CD4-positive, alpha-beta T cell treated with Interleukin-10 for 1 hour (primary cell): ENCODE results near the gene ADARB2.
"Not testable (repeated sequence)": the region's sequence is repeated elsewhere in the genome, so short reads cannot be mapped to it uniquely, and the experiment has no call there.

Source experiments
- DNase-seq: peaks from one replicate; pipeline ENCODE4 v3.0.0-alpha.2; 2020

ADARB2 gene

DNA sequence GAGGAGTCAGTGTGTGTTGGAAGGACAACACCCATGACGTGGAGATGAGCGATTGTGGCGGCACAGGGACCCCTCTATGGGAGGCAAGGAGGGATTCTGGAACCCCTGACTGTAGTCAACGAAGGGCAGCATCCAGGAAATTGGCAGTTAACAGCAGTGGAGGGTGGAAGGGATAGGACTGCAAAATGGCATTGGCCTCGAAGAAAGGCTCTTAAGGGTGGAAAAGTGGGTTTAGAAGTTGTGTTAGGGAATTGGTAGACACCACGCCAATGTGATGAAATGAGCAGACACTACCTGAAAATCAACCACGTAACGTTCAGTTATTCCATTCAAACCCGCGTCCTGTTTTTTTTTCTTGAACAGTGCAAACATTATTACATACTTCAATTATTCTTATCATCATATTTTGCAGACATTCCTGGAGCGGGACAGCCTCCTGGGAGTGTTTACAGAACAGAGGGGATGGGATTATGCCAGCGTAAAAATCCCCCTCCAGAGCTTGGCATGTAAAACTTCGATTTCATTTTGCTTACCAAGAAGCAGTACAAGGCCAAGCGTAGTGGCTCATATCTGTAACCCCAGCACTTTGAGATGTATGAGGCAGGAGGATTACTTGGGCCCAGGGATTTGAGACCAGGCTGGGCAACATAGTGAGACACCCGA lies 409.0 kb downstream of the ADARB2 start:
- no peak for DNase-seq

DNA sequence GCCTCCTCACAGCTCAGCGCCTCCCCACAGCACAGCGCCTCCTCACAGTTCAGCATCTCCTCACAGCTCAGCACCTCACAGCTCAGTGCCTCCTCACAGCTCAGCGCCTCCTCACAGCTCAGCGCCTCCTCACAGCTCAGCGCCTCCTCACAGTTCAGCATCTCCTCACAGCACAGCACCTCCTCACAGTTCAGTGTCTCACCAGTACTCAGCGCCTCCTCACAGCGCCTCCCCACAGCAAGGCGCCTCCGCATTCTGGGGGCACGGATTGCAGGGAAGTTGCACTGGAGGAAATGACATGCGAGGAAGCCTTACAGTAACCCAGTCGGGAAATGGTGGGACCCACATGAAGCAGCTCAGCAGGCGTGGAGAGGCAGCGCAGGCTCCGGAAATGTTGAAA lies 409.6 kb downstream of the ADARB2 start:
- no peak for DNase-seq

DNA sequence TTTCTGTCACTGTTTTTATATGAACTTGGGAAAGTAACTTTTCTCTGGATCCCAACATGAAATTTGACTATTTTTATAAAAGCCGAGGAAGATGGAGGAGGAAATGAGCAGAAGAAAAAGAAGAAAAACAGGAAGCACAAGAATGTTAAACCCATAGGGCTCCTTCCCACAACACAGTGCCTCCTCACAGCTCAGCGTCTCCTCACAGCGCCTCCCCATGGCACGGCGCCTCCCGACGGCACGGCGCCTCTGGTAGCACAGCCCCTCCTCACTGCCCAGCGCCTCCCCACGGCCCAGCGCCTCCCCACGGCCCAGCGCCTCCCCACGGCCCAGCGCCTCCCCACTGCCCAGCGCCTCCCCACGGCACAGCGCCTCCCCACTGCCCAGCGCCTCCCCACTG lies 410.8 kb downstream of the ADARB2 start:
- not testable (repeated sequence) for DNase-seq

DNA sequence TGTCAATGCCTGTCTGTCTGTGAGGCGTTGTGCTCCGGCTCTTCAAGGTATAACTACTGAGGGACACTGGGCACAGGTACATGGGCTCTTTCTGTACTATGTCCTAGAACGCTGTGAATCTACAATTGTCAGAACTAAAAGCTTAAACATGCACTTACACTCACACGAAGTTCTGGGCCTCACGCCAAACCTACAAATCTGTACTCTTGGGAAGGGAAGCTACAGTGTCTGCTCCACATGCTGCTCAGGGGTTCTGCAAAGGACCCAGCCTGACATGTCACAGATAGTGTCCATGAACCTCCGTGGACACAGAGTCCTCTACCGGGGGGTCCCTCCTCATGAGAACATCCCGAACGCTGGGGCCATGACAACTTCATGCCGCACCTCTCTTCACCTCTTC lies 412.4 kb downstream of the ADARB2 start:
- DNase-seq, result no peak

DNA sequence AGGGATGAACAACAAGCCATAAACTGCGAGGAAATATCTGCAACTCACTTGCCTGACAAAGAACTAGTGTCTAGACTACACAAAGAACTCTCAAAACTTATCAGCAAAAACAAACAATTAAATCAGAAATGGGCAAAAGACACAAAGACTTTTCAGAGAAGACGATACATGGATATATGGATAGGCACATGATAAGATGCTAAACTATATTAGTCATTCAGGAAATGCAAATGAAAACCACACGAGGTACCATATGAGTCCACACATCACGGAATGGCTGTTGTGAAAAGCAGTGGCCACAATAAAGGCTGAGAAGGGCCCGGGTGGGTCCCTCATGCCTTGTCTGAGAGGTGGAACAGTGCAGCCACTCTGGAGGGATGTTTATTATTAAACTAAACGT lies 413.4 kb downstream of the ADARB2 start:
- no peak for DNase-seq

DNA sequence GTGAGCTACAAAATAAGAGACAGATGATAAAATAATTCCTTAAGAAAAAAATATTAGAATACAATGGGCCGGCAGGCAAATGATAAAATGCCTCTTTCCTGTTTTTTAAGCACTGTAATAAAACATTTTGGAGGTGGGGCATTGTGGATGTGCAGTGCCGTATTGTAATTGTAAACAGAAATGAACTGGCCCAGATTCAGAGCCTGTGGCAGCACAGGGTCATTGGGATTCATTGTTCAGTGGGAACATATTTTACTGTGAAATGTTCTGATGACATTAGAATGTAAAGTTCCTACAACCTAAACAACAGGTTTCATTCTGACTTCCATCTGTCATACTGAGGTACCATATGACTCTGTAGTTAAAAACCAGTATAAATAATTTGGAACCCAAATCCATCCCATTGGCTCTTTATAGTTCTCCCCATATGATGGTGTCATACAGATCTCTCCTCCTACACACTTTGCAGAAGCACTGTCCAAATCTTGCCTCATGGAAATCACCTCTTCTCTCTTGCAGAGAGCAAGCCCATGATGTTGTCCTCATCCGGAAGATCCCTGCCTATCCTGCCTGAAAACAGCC lies 416.5 kb downstream of the ADARB2 start:
- DNase-seq, result no peak

DNA sequence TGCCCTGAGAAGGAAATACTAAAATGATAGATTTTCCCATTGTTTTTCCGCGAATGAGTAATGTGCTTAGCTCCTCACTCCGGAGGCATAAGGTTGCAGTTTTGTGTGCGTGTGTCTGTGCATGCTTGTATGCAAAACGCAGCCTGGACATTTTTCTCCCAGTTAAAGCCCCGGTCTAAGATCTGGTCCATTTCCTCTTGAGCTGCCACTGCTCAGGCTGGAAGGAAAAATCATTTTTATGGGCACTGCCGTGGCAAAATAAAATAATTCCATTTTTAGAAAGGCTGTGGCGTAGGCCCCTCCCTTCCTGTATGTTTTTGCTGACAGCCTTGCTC lies 420.5 kb downstream of the ADARB2 start:
- DNase-seq, result no peak

DNA sequence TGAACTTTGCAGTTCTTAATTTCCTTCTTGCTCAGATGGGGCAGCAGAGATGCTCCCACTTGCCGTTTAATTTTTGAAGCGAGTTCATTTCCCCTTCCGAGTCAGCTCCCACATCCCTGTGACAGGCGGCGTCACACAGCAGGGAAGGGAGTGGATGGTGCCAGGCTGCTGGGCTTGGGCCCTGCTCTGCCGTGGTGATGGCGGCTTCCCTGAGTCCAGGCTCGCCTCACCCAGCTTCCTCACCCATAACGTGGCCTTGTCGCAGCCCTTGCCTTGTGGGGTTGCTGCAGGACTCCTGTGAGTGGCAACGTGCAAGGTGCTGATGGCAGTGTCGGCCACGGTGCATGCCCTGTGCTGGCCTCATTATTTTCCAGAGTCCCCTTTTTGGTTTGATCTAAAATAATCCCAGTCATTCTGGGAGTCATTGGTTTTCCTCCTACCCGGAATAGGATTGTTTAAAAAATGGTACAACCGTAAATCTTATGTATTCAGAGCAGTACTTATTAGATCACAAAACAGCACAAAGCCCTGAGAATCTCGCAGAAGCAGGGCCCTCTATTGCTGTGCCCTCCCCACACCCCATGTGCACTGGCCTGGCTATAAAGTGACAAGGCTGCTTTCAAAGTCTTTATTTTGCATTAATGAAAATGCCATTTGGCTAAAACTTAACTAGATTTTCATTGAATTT lies 421.1 kb downstream of the ADARB2 start:
- no peak for DNase-seq

DNA sequence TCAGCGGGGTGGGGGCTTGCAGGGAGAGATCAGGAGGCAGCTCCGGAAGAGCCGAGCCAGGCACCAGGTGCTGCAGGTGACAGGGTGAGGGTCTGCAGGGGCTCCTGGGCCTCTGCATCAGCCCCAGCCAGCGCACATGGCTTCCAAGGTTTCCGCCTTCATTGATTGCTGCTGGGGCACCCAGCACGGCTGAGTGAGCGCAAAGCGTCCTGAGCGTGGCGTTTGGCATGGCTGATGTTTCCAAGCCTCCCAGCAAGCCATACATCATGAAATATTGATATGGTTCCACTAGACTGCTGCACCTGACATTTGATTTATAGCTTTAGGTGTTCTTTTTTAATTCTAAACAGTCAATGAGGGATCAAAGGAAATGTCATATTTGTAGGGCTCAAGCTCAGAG lies 422.1 kb downstream of the ADARB2 start:
- DNase-seq, result no peak

DNA sequence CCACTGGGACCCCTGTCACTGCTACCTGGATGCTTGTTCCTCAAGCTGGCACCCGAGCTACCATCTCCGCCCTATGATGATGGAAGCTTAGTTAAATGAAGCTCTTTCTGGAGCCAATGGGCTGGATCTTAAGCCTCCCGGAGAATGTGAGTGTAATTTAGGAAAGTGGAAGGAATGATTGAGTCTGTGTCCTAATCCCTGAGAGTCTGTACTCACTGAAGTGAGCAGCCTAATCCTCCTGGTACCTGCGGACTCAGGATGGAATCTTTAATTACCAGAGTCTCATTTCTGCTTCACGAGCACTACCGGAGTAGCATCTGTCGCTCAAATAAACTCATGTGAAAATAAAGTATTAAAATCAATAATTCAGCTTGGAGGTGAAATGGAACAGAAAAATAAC lies 425.6 kb downstream of the ADARB2 start:
- no peak for DNase-seq

DNA sequence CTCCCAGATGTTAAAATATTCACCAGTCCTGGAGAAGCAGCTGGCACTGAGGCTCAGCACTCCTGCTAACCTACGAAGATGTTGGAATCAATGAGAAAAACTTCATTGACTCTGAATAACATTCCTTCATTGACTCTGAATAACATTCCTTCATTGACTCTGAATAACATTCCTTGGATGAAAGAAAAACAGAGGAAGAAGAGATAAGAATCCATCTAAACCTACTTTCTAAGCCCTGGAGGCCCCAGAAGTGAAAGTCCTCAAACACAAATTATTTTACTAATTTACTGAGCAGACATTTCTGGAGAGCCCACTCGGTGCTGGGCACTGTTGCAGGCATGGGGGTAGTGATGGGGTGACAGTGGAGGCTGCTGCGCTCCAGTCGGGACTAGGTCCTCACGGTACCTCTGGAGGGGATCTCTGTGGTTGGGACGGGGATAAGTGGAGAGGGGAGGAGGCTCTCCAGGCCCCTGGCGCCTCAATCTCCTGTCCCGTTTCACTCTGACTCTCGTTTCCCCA lies 427.0 kb downstream of the ADARB2 start:
- no peak for DNase-seq

DNA sequence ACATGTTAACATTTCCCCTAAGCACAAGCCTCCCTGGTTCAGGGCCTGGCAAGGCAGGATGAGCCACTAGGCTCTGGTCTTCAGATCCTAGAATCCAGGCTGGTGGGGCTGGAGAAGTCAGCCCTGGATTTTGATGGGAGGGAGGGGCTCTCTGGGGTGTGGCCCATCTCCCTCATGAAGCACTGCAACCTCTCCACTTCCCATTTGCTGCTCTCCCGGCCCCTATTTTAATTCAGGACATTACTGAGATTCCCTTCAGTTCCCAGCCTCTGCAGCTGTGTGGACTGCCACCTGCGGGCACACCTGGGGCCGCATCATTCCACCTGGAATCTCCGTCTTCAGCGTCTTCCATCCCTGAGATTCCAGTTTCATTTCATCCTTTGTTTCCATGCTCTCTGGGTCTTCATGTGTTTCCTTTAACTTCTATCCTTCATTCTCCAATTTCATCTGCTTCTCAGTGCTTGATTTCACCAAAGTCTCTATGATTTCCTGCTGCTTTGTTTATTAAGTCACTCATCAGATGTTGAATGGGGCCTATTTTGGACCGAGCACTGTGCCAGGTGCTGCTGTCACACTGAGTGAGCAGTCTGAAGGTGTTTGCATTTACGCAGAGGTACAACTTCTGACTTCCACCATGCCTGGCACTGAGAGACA lies 427.6 kb downstream of the ADARB2 start:
- no peak for DNase-seq

DNA sequence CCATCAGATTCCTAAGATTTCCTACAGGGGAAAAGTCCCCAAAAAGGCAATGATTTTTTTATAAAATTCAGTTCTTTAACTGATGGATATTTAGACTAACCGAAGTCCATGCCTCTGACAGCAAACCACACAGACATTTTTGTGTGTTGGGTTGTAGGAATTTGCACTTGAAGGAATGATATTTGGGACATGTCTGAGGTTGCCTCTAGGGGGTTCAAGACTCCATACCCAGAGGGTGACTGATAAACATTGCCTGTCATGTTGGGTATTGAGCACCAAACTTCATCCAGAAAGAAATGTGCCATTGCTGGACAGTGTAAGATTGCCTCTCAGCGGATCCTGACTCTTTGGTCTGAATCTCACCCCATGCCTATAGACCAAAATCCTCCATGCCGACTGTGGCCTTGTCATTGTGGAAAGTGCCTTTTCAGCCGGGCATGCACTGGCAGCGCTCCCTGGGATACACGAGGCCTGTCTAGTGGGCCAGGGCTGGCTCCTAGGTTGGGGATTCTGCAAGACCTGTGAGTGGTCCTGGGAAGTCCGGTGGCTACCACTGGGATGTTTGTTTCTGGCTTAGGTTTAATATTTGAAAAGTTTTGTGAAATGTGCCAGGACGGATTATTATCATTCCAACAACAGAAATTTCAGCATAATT lies 428.2 kb downstream of the ADARB2 start:
- DNase-seq, result no peak

DNA sequence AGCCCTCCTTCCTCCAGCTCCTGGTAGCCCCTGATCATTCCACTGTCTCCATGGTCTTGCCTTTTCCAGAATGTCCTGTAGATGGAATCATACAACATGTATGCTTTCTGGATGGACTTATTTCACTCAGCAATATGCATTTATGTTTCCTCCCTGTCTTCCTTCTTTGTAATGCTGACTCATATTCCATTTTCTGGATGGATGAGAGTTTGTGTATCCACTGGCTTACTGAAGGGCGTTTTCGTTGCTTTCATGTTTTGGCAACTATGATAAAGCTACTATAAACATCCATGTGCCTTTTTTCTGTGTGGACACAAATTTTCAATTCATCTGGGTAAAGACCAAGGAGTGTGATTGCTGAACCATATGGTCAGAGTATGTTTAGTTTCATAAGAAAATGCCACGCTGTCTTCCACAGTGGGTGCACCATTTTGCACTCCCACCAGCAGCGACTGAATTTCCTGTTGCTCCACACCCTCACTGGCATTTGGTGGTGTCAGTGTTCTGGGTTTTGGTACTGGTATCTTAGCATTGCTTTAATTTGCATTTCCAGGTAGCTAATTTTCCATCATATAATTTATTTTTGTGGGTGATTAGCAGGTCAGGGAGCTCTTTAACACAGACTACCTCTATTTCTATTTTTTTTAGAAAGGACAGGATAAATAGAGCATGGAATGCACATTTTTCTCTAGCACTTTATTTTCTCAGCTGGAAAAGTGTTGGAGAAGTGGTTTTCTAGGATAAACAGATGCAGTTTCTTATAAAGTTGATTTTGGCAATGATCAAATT lies 429.0 kb downstream of the ADARB2 start:
- DNase-seq, result no peak

DNA sequence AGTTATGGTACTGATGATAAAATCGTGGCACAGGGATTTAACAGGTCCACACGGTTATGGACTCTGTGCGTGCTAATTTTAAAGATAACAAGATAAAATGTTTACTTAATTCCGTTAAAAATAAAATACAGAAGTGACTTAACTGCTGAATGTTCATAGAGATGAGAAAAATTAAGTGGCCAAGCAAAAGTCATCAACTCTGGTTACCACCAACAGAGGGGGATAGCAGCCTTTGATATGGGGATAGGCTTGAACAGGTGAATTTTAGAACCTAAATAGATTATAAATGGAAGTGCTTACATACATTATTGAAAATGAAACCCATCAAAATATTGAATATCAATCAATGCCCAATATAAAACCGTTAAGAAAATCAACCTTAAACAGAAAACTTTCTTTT lies 436.2 kb downstream of the ADARB2 start:
- no peak for DNase-seq

DNA sequence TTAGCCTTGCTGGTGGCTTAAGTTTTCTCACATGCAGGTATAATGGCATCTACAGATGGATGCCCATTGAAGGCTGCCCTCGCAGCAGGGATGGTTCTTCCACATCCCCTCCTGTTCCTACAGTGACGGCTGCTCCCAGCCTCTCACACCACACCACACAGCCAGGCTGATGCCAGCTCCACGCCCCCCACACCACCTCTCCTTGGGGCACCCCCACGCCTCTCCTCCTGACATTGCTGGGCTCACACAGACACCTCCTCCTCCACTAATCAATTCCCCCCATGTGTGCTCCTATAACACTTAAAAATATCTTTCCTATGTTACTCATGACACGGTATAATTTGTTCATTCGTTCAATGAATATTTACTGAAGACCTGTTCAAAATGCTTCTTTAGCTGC lies 437.1 kb downstream of the ADARB2 start:
- no peak for DNase-seq

DNA sequence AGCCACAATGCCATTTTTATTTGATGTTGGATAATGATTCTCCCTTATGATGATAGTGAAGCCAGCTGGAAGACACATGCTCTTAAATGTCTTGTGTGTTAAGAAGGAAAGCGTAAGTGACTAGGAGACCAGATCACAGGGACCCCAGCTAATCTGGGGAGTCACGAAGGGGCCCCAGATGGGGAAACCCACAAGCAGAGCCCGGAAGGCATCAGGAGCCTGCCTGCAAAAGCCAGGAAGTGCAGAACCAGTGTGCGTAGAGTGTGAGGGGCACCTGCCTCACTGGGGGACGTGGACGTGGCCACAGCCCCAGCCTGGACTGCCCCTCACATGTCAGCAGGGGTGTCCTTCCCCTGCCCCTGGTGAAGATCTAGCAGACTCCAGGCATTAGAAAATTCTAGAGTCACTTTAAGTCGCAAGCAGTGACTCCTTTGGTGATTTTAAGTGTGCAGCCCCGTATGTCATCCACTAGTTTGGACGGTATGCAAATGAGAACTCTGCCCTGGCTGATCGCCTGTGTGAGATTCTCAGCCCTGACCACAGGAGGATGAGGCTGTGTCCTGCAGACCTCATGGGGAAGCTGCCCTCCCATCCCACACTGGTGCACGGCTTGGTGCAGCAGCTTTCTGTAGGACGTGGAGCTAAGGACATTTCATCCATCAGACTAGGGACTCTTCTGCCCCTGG lies 438.1 kb downstream of the ADARB2 start:
- no peak for DNase-seq

DNA sequence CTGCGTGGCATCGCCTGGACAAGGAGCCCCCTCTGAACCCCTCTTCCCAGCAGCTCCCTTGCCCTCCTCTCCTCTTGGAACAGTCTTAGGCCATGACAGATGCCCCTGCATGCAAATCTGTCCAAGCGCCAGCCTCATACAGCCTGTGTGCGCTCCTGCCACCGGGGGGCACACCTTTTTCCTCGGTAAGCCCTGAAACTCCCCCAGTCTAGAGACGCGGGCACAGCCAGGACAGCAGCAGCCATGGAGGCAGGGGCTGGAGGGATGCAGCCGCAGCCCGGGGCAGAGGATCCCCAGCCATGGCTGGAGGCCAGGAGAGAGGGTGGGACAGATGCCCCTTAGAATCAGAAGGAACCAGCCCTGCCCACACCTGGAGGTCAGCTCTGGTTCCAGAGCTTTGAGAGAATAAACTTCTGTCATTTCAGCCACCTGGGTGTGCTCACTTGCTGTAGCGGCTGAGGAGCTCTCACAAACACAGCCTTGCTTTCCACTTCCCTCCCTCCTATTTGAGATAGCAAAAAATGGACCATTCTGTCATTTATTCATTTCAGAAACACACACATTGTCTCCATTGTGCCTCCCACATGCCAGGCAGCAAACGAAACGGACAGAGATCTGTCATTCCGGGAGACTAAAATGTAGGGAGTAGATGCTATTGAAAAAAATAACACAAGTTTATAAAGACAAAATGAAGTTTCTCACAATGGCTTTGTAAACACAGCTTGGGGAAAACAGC lies 439.6 kb downstream of the ADARB2 start:
- no peak for DNase-seq

DNA sequence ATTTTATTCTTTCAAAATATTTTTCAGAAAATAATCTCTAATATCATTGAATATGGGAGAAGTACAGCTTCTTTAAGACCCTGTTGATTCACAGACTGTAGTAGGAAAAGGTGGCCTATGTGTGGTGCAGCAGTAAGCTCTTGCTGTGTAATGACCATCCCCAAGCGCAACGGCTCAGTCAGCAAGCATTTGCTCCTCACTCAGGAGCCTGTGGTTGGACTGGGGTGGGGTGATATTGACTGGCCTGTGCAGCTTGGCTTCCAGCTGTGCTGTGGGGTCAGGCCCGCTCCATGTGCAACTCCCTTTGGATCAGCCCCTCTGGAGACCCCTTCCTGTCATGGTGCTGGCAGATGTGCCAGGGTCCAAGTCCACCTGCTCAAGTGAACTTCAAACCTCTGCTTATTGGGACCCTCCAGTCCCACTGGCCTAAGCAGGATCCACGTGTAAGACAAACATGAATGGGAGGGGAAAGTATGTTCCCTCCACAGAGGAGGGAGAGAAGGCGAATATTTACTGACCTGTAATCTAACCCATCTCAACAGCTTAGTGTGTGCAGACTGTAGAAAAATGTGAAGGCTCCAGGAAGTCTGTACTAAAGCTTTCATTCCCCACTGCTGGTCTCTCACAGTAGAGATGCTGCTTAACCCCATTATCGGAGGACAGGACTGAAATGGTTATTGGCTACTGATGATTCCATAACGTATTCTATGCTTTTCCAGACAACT lies 441.4 kb downstream of the ADARB2 start:
- DNase-seq, result no peak

DNA sequence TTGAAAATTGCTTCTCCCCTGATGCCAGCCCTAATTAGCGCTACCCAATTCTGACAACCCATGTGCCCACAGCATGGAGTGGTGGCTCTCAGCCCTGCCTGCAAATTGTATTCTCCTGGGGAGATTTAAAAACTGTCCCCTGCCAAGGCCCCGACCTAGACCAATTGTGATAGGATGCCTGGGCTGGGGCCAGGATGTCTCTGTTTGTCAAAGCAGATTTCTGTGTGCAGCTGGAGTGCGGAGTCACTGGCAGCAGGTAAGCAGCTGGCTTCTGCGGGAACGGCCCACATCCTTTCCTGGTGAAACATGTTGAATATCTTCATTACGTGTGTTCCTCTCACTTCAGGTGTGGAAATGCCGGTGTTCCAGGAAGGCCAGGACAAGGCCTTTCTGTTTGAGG lies 442.6 kb downstream of the ADARB2 start:
- no peak for DNase-seq
